Spleen (tissue), 11 donors: ENCODE measurements around the gene LAMB1. TPM values are rescaled to one million over a fixed set of nuclear protein-coding genes. Genes with fewer than 3 reads are reported as not detected.

ENCODE experiments used
- DNase-seq: peaks from one replicate; pipeline ENCODE4 v3.0.0-alpha.2; 2020
- H3K27ac ChIP-seq, 8 donors: fragments of 200-600 bp; sonication (generic) in 7 of 8; 1 replicate in 4 of 8; 2 replicates in 4 of 8; pipeline versions ENCODE4 v1.5.0 to v1.8.0; 2016 to 2021; ENCODE audit warnings: inconsistent platforms in 4 of 8, mild to moderate bottlenecking in 4 of 8, moderate library complexity in 1 of 8
- H3K27me3 ChIP-seq, 7 donors: fragments of 200-600 bp; sonication (generic) in 6 of 7; replicated peaks in 1 of 7; 1 replicate in 4 of 7; 2 replicates in 3 of 7; pipeline versions ENCODE4 v1.5.0 to v1.8.0; 2016 to 2021; ENCODE audit warnings: inconsistent platforms in 3 of 7, mild to moderate bottlenecking in 1 of 7
- H3K36me3 ChIP-seq, 6 donors: fragments of 200-600 bp; sonication (generic) in 5 of 6; 1 replicate in 4 of 6; 2 replicates in 2 of 6; pipeline versions ENCODE4 v1.5.0 to v1.8.0; 2016 to 2021; ENCODE audit warnings: inconsistent platforms in 2 of 6
- H3K4me1 ChIP-seq, 6 donors: fragments of 200-600 bp; sonication (generic) in 5 of 6; 1 replicate in 3 of 6; 2 replicates in 3 of 6; pipeline versions ENCODE4 v1.5.0 to v1.8.0; 2016 to 2021; ENCODE audit warnings: inconsistent platforms in 3 of 6
- H3K4me3 ChIP-seq, 8 donors: fragments of 200-600 bp; sonication (generic) in 7 of 8; 1 replicate in 4 of 8; 2 replicates in 4 of 8; pipeline versions ENCODE4 v1.5.0 to v1.8.0; 2016 to 2021; ENCODE audit warnings: inconsistent platforms in 4 of 8, mild to moderate bottlenecking in 4 of 8, moderate library complexity in 2 of 8
- H3K9me3 ChIP-seq, 8 donors: fragments of 200-600 bp; sonication (generic) in 7 of 8; 1 replicate in 4 of 8; 2 replicates in 4 of 8; pipeline versions ENCODE4 v1.5.0 to v1.8.0; 2016 to 2021; ENCODE audit warnings: inconsistent platforms in 4 of 8
- CTCF ChIP-seq, 11 experiments: fragments of 200-600 bp in 7 of 11; fragments of 450-650 bp in 4 of 11; sonication (generic) in 4 of 11; IDR thresholded peaks in 8 of 11; conservative IDR thresholded peaks in 3 of 11; 1 replicate in 7 of 11; 2 replicates in 4 of 11; pipeline versions ENCODE4 v1.4.0 to v1.8.0; 2016 to 2021; ENCODE audit warnings: antibody characterized with exemption in 11 of 11, inconsistent platforms in 4 of 11, mild to moderate bottlenecking in 1 of 11
- POLR2A ChIP-seq, 3 donors: fragments of 450-650 bp; IDR thresholded peaks; one replicate each; pipeline ENCODE4 v1.5.1; 2017; ENCODE audit warnings: antibody characterized with exemption in 3 of 3, mild to moderate bottlenecking in 1 of 3
- POLR2AphosphoS5 ChIP-seq, 3 donors: sonication (generic); formaldehyde crosslinking; IDR thresholded peaks; one replicate each; pipeline ENCODE4 v1.5.1; 2017; ENCODE audit warnings: antibody characterized with exemption in 3 of 3
- WGBS, 5 donors: extraction: QIAGEN DNeasy Blood & Tissue Kit in 3 of 5; methylation state at CpG; one replicate each; pipeline versions ENCODE4 v1.1.5 to v1.1.7; 2013 to 2018; 5-methylcytosine and 5-hydroxymethylcytosine counted together
- intact Hi-C: fragments of 100-400 bp; cut with DNase I; formaldehyde crosslinking; loops from one replicate; pipeline ENCODE4 v1.15.0; 2023; ENCODE audit warnings: low total_unique reads
- polyA plus RNA-seq, 3 donors: library from polyadenylated mRNA; stranded (reverse); fragments of 200-250 nt; gene quantifications; one replicate each; pipeline ENCODE4 v1.2.1, GENCODE V29; 2013
- total RNA-seq, 7 donors: library from RNA; depleted of rRNA in 3 of 7; stranded (reverse); fragments of >200 nt in 3 of 7; fragmentation: NEBNext Ultra II Directional in 4 of 7; extraction: Animal tissue kit (Norgen Biotek cat#: 25700) in 4 of 7; gene quantifications; one replicate each; pipeline versions ENCODE4 v1.1.0 to v1.2.1, GENCODE V29; 2016 to 2021
- donor health status: healthy with polysubstance abuse.
- donor health status: DM: no; HTN: no; CAD: no; lungs with moderate emphysema.
- donor health status: DM: no; HTN: no; CAD: no.
- donor health status: Bipolar disorder and iron deficiency.
- donor health status: healthy.
- donor health status: DM: no; HTN: no; CAD: no.
- donor health status: DM: yes; HTN: yes; CAD: no.

LAMB1 gene
- total and polyA plus RNA-seq, 10 donors = 51.4 to 181 (median 126) TPM

GRCh38 chr7:107967420-107967819 is 35.5 kb downstream of the LAMB1 start:
- peaks cover 0 to 37% (median 0%) of the 10 kb centered on the region in 6 donors for H3K36me3 ChIP-seq
- no peaks in the 10 kb centered on the region for H3K4me1 ChIP-seq
- TF ChIP-seq CTCF (IDR thresholded peaks at IDR 0.05 in 8 of 11, conservative IDR thresholded peaks at IDR 0.05 in 3 of 11) = no peak
- no peak for TF ChIP-seq POLR2A (IDR thresholded peaks at IDR 0.05)
- no peak for TF ChIP-seq POLR2AphosphoS5 (IDR thresholded peaks at IDR 0.05)
- no peaks in the 10 kb centered on the region for H3K9me3 ChIP-seq
- no peak for DNase-seq
- H3K4me3 ChIP-seq = no peak overlapping the region
- WGBS, 5 donors = 86 to 95% (median 89%) methylated on average over 4 of the region's 4 CpGs
- no peaks in the 10 kb centered on the region for H3K27me3 ChIP-seq
- H3K27ac ChIP-seq = peak overlapping the region in 1 of 8 donors; percentile 0
- intact Hi-C loops = no loop called here

GRCh38 chr7:107966711-107967110 is 36.2 kb downstream of the LAMB1 start:
- H3K27me3 ChIP-seq = no peaks in the 10 kb centered on the region
- no peaks in the 10 kb centered on the region for H3K9me3 ChIP-seq
- 82 to 94% (median 89%) methylated on average over 4 of the region's 4 CpGs for WGBS, 5 donors
- TF ChIP-seq CTCF (IDR thresholded peaks at IDR 0.05 in 8 of 11, conservative IDR thresholded peaks at IDR 0.05 in 3 of 11) = no peak
- TF ChIP-seq POLR2AphosphoS5 (IDR thresholded peaks at IDR 0.05) = no peak
- TF ChIP-seq POLR2A (IDR thresholded peaks at IDR 0.05) = no peak
- intact Hi-C loops = no loop called here
- peaks cover 0 to 43% (median 0%) of the 10 kb centered on the region in 6 donors for H3K36me3 ChIP-seq
- no peaks in the 10 kb centered on the region for H3K4me1 ChIP-seq
- no peak overlapping the region for H3K27ac ChIP-seq
- no peak for DNase-seq
- no peak overlapping the region for H3K4me3 ChIP-seq

GRCh38 chr7:107964510-107964909 is 38.5 kb downstream of the LAMB1 start:
- TF ChIP-seq POLR2A (IDR thresholded peaks at IDR 0.05) = no peak
- no peak for TF ChIP-seq CTCF (IDR thresholded peaks at IDR 0.05 in 8 of 11, conservative IDR thresholded peaks at IDR 0.05 in 3 of 11)
- no peak for TF ChIP-seq POLR2AphosphoS5 (IDR thresholded peaks at IDR 0.05)
- no peaks in the 10 kb centered on the region for H3K9me3 ChIP-seq
- WGBS, 5 donors = 92 to 96% (median 94%) methylated on average over 11 of the region's 11 CpGs
- intact Hi-C loops = no loop called here
- H3K27ac ChIP-seq = no peak overlapping the region
- H3K4me3 ChIP-seq = no peak overlapping the region
- peaks cover 0 to 53% (median 0%) of the 10 kb centered on the region in 6 donors for H3K36me3 ChIP-seq
- no peaks in the 10 kb centered on the region for H3K27me3 ChIP-seq
- peaks cover 0 to 6% (median 0%) of the 10 kb centered on the region in 6 donors for H3K4me1 ChIP-seq
- no peak for DNase-seq

- H3K4me3 ChIP-seq = no peak overlapping the region
- WGBS, 5 donors = 93 to 96% (median 95%) methylated on average over 9 of the region's 9 CpGs
Measured at GRCh38 chr7:107962817-107963216, 40.1 kb downstream of the LAMB1 start.

More at GRCh38 chr7:107962817-107963216, 40.1 kb downstream of the LAMB1 start:
- Histone ChIP-seq H3K36me3 (peaks cover 0 to 59% (median 0%) of the 10 kb centered on the region in 6 donors), H3K27ac (no peak overlapping the region), H3K4me1 (peaks cover 0 to 8% (median 2%) of the 10 kb centered on the region in 6 donors), H3K27me3 (no peaks in the 10 kb centered on the region), H3K9me3 (no peaks in the 10 kb centered on the region)
- TF ChIP-seq POLR2A (IDR thresholded peaks at IDR 0.05) (no peak), CTCF (IDR thresholded peaks at IDR 0.05 in 8 of 11, conservative IDR thresholded peaks at IDR 0.05 in 3 of 11) (no peak), POLR2AphosphoS5 (IDR thresholded peaks at IDR 0.05) (no peak)
- DNase-seq = no peak
- intact Hi-C loops = no loop called here
